M059J (cell line): ENCODE results near the gene RUNX2. TPM values are rescaled to one million over a fixed set of nuclear protein-coding genes. Genes with fewer than 3 reads are reported as not detected.

ENCODE experiments used
- DNase-seq: peaks from one replicate; pipeline ENCODE4 v3.0.0-alpha.2; 2012; ENCODE audit warnings: low read depth
- total RNA-seq: library from RNA; depleted of rRNA; stranded (reverse); fragments of >200 nt; shearing (Covaris generic); gene quantifications from 2 replicates; pipeline ENCODE4 v1.2.3, GENCODE V29; 2014

Gene RUNX2
- total RNA-seq, 1 experiment from 2014 or later: 37.2 TPM

DNA sequence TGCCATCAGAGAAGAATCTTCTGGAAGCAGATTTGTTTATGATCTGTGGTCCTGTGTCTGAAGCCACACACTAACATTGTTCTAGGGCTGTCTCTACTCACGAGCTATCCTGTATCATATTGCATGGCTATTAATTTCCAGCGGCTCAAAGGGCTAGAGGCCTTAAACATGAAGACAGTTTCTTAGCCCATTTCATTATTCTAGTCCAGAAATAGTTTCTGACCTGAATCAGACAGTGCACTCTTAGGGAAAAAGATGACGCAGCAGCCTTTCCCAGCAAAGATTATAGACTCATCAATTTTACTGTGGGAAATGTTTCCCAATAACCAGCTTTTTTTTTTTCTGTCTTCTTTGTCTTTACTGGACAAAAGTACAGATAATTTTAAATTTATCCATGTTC is 154.9 kb downstream of the RUNX2 start:
- peak; percentile 68 for DNase-seq

DNA sequence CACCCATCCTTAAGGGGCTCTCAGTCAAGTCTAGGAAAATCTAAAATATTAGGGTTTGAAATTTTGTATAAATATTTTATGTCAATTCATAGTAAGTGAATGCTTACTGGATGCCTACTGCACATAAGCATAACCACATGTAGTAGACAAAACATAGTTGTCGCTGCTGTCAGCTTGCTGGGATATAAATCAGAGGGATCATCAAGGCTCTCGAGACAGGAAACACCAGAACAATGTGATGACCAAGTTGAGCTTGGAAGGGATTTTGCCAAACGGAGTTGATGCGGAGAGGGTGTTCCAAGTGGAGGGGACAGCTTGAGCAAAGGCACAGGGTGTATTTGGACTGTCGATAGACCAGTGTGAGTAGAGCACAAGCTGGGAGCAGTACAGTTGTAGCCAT is 155.4 kb downstream of the RUNX2 start:
- no peak for DNase-seq

DNA sequence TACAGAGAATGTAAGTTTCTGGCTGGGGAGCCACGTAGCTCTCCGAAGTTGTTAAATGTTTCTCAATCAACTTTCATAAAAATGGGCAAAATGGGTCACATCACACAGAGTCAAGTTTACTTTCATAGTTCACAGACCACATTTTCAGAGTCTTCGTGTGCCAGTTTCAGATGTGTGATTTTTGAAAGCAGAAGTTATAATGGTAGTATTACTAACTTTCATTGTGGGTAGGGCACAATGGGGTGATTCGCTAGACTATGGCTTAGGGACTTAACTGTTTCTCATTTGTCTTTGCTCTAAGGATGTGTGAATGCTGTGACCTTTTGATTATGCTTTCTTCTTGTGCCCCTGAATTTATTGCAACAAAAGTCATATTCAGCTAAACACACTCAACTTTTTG is 158.6 kb downstream of the RUNX2 start:
- DNase-seq: no peak

DNA sequence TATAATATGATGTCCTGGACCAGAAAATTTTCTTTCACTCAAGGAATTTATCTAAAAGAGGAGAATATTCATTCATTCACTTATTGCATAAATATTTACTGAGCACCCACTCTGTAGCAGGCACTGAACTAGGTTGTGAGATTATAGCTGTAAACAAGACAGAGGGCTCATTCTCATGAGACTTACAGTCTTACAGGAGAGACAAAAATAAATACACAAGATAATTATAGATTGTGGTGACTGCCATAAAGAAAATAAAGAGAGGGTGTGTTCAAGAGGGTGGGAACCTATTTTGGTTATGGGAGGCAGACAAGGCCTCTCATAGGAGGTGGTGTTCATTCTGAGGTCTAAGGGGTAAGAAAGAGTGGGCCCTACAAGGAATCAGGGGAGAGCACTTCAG is 159.5 kb downstream of the RUNX2 start:
- no peak for DNase-seq

DNA sequence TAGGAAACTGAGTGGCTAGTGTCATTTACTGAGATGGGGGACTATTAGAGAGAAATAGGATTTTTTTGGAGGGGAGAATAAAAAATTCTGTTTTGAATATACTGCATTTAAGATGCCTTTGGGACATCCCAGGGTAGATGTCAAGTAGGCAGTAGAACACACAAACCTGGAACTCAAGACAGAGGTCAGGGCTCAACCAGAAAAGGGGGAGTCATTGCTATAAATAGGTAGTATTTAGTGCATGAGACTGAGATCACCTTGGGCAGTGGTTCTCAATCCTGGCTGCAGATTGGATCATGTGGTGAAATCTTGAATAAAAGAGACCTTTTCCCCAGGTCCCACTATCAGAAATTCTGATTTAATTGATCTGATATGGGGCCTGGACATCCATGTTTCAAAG is 160.1 kb downstream of the RUNX2 start:
- no peak for DNase-seq

DNA sequence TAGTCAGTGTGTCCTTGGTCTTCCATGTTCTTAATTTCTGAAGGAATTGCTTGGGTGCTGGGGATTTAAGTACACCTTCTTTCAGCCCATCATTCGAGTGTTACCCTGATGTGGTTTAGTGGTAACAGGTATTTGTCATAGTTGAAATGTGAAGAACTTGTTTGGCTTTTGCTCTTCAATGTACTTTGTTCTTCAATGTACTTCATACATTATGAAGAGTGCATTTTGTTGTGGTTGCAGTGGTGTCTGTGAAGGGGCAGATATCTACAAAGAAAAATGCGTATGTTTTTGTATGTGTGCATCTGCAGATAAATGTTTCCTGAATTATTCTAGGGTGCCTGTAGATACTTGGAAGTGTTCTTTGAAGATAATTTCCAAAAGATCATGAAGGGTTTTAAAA is 160.8 kb downstream of the RUNX2 start:
- no peak for DNase-seq

DNA sequence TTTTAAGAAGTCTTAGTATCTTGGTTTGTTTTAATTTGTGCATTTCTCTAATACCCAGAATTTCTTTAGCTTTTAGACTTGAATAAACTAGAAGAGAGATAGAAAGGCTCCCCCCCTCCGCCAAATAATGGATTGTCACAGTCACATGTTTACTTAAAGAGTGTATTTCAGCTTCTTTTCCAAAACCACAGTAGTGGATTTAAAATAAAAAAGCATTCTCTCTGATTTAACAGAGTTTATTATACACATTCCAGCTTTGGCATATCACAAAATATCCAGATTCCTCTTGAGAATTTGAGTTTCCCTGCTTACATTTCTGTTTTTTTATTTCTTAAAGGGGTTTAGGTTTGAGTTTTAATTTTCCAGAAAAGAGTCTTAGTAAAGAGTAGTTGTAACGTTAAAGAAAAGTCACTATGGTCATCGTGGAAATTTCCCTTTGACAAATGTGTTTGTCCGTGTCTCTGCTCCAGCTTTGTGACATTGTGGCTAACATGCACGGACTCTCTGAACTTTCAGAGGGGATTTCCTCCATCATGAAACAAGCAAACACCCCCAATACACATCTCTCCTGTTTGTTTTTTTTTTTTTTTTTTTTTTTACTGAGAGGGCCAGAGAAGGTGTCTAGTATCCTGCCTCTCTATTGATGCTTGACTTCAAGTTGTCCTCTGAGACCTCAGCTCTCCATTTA is 163.1 kb downstream of the RUNX2 start:
- DNase-seq: no peak

DNA sequence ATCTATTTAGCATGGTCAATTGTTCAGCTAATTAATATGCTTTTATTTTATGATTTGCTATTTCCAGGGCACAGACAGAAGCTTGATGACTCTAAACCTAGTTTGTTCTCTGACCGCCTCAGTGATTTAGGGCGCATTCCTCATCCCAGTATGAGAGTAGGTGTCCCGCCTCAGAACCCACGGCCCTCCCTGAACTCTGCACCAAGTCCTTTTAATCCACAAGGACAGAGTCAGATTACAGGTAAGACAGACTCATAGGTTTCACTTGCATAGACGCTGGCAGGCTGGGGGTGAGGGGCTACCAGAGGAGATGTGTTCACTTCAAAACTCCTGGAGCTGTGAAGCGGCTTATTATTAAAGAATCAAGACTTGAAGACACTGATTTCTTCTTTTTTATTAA is 163.7 kb downstream of the RUNX2 start:
- DNase-seq: no peak

DNA sequence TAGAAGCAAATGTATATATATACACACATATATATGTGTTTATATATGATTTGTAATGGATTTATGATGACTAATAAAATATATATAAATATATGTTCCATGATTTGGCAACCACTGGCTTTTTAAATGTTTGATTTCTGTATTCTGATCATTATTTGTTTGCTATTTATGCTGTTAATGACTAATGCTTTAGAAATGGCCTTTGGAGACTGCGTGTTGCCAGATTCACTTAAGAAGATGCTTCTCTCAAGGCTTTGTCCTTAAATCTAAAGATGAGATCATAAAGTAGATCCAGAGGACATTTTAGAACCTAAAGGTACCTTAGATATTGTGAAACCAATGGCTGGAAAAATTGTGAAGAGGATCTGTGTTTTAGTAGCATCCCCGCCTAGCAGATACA is 165.6 kb downstream of the RUNX2 start:
- DNase-seq: no peak

DNA sequence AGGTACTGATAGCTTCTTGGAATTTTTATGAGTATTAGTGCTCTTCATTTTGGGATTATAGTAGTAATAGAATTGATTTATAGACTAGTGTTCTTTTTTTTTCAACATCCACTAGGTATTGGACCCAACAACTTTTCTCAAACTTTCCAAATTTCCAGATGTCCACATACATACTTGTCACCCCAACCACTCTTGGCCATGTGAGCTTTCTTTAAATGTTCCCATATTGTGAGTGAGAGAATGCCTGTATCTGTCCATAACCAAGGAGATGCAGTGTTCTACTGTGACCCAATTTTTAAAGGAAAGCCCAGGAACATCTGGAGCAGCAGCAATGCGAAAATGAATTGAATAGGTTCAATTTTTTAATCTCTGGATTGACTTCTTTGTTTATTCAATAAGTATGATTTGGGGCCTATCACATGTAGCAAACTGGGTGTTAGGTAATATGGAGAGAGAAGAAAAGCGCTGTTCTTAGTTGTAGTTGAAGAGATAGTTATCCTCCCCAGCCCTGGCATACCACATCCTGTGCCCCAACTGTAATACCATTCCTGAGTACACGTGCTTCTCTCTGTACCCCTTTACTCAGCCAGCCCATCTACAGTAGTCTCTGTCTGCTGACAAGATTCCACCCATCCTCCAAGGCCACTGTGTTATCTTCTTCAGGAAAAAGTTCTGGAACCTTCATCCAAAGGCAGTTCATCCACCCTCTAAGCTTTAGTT is 166.4 kb downstream of the RUNX2 start:
- DNase-seq: no peak

DNA sequence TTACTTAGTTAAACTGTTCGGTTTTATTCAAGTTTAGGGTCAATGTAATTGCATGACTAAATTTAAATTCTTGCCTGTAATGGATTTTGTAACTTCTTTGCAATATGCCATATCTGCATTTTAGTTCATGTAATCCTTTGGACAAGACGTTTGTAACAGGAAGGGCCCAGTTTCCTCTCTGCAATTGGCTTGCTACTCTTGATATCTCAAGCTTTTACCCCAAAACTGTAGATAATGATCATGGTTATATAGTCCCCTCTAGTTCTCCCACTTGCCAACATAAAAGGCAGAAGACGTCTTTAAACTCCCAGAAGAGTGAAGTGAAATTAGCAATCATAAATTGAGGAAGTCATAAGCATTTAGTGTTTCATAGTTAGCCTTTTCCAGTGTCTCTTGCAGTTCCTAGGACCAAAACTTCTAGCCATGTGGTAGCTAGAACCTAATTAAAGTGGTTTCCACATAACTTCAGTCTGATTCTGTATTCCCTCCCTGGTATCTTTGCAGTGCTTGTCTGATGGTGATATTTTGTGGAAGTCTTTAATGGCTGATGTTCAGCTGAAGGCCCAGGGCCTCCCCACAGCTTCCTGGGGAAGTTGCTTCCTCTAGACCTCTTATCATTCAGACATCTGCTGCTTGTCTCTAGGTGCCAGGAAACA is 167.4 kb downstream of the RUNX2 start:
- no peak for DNase-seq

DNA sequence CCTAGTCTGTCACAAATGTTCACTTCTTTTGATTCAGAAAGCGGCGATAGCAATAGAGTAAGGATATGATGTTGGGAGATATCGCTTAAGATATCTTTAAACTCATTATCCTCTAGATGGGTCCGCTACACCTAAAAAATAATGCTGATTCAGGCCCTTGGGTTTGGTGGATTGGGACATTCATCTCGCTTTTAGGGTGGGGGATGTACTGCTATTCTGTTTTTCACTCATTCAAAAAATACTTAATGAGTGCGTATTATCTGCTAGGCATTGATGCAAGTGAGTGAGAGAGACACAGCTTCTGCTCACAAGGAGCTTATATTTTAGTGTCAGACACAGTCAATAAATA is 167.9 kb downstream of the RUNX2 start:
- no peak for DNase-seq

DNA sequence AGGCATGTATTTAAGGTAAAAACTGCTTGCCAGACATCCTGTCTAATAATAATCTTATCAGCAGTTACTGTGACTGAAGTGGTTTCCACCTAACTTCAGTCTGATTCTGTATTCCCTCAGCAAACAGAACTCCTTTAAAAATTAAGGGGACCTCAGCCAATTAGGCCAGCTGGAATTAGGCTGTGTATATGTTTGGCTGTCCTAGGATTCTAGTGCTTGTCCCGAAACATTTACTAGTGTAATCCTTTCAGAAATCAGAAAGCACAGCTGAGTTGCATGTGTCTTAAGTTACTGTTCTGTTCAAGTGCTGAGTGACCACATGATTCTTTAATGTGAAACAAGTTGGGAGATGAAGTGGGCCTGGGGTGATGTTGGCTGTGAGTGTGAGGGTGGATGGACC is 170.5 kb downstream of the RUNX2 start:
- DNase-seq: no peak

DNA sequence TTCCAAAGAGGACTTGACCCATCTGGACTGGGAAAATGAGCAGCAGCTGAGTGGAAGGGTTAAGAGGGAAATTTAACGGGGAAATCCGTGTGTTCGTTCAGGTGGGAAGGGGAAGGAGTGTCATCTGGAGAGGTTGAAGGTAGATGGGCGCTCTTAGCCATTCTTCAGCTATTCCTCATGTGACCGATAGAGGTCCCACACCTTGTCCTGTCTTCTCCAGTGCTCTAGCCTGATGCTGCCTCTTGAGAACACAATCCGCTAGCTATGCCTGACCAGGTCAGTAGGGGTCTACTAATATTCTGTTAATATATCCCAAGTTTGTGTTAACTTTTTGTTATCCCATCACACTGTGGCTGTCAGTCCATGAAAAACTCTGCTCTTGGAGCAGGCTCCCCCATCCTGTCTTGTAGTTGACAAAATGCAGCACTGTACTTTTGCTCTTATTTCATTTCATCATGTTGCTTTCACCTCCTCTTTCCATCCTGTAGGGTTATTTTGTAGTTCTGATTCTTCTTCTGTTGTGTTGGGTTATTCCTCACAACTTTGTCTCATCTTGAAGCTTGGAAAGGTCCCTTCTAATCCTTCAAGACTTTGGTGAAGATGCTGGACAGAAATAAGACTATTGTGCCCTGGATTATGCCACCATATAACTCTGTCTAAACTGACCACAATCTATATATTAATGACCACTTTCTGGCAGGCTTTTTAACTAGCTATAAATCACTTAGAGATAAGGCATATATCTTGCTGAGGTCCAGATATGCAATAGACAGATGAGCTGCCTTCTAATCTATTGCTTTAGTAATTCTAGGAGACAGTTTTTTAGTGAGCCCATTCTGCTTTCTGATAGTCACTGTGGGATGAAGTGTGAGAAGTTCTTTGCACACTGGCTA is 173.0 kb downstream of the RUNX2 start:
- no peak for DNase-seq

DNA sequence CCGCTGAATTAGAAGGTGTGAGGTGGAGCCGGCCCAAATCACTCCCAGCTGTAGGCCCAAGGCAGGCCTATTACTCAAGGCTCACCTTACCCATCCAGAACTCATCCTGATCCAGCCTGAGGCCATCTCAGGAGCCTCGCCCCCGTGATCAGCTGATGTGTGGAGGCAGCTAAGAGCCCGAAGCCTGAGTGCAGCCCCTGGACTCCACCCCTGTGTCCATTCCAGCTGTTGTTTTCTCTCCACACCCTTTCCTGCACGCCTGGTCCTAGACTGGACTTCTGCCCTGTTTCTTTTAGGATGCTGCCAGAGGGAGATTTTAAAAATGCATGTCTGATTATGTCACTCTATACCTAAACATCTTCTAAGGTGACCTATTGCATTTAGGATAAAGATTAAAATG is 174.3 kb downstream of the RUNX2 start:
- no peak for DNase-seq

DNA sequence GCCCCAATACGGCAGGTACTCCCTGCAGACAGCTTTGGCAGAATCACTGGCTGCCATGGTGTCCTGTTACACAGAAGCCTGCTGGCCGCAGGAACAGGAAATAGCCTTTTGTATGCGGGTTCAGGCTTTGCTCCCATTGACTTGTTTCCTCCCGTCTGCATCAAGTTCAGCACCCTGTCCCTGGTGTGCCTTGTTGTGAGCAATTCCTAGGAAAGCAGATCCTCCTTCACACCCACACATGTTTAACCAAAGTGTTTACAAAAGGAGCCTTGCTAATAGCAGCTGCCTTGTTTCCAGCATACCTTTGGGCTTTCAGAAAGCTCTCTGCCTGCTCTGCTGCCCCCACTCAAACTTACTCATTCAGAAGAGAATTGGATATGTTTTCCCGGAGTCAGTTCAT is 176.8 kb downstream of the RUNX2 start:
- DNase-seq: peak; percentile 92

DNA sequence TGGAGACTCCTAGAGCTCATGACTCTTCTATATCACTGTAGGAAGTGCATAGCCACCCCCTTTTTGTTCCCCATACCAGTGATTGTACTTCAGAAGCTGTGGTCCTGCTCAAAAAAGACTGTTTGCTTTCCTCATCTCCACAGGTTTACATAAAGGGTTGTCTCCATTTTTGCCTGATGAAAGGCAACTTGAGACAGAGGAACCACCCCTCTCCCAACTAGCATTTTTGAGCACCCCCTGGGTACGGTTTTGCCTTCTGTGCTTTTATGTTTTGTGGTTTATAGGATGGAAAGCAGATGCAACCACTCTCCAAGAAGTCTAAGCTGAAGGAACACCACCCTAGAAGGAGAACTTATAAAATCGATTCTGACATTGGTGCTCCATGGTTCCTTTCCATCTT is 177.3 kb downstream of the RUNX2 start:
- DNase-seq: no peak

DNA sequence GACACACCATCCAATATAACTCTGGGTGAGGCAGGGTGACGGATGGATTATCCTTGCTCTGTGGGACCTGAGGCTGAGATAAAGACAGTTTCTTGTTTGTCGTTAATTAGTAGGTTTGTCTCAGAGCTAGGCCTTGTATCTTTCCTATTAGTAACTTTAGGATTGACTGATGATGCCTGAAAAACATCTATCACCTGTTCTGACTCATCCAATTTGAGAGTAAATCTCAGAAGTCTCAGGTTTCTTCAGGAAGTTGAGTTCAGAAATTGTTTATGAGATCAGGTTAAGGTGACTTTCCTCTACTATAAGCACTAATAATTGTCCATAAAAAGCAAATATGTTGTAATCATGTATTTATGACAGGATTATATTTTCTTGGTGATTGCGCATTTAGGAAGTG is 179.1 kb downstream of the RUNX2 start:
- DNase-seq: peak; percentile 48

DNA sequence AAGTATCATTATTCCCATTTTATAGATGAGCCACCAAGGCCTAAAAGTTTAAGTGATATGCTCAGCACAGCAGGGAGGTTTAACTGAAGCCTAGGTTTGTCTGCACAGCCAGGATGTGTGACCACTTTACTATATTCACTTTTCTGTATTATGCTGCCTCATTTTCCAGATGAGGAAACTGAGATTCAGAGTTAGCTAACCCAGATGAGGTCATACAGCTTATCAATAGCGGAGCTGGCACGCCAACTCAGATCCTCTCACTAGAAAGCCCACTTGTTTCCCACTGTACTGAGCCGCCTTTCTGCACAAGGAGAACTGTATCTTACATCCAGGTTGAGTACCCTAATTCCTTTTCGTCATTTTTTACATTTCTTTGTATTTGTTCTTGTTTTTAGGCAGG is 181.3 kb downstream of the RUNX2 start:
- no peak for DNase-seq

DNA sequence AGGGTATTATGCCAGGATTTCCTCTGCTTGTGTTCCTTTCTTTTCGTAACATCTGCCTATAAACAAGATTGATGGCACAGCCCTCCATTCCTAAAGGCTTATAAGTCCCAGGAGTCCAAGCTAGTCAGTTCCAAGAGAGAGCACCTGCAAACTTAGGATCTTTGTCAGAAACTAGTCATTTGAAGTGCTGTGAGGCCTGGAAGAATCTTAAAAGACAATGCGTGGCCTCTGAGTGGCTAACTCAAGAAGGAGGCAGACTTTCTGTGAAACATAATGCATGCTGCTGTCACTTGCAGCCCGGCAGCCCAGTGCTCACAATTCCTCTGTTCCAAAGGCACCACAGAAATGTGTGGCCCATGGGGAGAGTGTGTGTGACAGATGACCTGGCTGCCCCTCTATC is 184.6 kb downstream of the RUNX2 start:
- no peak for DNase-seq

DNA sequence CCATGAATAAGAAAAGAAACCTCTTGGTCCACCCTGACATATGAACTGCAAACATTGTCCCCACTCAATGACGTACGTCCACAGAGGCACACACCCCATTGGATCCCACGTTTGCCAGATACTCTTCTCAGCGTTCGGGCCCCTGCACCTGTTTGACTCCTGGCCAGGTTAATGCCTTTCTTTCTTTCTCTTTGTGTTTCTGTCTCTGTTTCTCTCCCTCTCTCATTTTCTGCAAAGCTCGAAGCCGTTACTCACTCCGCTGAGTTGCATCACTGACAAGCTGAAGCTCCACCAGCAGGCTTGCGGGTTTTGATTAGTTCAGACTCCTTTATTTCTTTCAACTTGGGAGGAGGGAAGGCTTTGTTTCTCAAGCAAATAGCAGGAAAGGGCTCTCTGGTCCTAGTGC is 185.1 kb downstream of the RUNX2 start:
- no peak for DNase-seq

DNA sequence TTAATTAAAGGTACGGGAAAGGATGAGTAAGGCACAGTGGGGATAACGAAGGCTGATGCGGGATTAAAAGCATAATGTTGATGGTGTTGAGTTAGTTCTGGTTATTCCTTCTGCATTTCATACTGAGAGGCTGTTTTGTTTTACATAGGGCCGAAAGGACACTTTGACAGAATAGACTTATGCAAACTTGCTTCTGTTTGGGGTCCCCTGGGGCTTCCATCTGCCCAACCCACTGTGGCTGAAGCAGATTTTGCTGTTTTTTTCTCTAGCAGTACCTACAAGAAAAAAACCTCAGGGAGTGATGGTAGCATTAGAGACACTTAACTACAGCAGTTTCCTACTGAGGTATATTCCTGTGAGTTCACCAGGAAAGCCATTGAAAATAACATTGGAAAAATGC is 185.7 kb downstream of the RUNX2 start:
- no peak for DNase-seq
